Measurements from ENCODE around the gene RNF4.
A peak's percentile ranks its signal among the peaks of the same experiment; 100 is the strongest.
"Not testable (repeated sequence)": the region's sequence is repeated elsewhere in the genome, so short reads cannot be mapped to it uniquely, and the experiment has no call there.

The RNF4 gene

DNA sequence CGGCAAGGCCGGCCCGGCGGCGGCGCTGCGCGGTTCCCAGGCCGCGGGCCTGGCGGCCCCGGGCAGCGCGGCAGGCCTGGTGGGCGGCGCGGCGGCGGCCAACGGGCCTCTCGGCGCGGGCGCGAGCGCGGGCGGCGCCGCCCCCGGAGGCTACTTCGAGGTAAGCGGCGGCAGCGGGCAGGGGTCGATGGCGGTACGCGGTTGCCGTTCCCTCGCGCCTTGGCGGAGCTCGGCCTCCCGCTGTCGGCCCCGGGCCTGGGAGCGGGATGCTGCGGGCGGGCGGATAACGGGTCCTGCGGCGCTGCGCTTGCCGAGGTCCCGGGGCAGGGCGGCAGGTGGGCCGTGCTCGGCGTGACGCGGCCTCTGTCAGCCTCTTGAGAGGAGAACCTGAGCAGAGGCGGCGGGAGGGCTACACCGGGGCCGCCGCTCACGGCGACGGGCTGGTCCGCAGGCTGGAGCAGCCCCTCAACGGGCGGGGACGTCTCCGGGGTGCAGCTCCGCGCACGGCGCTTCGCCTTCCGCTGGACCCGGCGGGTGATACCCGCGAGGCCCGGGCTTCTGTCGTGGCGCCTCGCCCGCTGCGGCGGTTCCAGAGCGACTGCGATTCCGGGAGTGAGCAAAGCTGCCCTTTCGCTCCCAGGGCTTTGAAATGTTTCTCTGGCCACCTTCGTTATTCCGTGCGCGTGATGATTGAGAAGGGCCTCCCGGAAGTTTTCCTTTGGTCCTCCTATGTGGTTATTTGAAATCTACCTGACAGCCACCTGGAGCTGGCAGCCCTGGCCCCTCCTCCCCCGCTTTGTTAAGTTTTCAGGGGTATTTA, 68.3 kb downstream of the RNF4 start:
- peak; percentile 42 for DNase-seq

DNA sequence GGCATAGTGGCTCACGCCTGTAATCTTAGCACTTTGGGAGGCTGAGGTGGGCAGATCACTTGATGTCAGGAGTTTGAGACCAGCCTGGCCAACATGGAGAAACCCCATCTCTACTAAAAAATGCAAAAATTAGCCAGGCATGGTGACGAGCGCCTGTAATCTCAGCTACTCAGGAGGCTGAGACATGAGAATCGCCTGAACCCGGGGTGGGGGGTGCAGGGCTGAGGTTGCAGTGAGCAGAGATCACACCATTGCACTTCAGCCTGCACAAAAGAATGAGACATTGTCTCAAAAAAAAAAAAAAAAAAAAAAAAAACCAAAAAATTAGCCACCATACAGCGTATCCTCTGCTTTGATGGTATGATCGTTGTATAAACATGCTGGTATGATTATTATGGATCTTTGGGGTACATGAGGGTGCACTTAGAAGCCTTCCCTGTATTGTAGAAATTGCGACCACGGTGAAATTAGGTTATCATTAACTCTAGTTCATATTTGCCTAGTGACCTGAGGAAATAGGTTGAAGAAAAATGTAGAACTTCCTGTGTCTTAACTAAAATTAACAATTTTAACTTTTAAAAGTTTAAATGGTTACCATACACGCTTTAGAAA, 74.8 kb downstream of the RNF4 start:
- not testable (repeated sequence) for DNase-seq

DNA sequence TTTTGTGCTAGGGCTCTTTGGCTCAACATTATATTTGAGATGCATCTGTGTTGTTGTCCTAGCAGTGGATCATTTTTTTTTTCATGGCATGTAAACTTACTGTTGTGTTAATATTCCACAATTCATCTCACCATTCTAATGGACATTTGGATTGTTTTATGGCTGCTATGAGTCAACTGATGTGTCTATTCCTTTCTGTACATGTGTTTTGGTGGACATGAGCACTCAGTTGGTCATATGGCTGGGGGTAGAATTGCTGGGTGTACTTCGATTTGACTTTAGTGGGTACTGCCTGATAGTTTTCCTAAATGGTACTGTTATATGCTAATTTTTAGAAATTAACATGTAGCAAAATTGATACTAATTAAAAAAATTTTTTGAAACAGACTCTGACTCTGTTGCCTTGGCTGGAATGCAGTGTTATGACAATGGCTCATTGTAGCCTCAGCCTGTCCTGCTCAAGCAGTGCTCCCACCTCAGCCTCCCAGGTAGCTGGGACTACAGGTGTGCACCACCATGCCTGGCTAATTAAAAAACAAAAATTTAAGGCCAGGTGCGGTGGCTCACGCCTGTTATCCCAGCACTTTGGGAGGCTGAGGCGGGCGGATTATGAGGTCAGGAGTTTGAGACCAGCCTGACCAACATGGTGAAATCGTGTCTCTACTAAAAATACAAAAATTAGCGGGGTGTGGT, 76.6 kb downstream of the RNF4 start:
- DNase-seq: no peak

GRCh38 chr4:2546286-2546823, 77.4 kb downstream of the RNF4 start:
- DNase-seq: no peak

DNA sequence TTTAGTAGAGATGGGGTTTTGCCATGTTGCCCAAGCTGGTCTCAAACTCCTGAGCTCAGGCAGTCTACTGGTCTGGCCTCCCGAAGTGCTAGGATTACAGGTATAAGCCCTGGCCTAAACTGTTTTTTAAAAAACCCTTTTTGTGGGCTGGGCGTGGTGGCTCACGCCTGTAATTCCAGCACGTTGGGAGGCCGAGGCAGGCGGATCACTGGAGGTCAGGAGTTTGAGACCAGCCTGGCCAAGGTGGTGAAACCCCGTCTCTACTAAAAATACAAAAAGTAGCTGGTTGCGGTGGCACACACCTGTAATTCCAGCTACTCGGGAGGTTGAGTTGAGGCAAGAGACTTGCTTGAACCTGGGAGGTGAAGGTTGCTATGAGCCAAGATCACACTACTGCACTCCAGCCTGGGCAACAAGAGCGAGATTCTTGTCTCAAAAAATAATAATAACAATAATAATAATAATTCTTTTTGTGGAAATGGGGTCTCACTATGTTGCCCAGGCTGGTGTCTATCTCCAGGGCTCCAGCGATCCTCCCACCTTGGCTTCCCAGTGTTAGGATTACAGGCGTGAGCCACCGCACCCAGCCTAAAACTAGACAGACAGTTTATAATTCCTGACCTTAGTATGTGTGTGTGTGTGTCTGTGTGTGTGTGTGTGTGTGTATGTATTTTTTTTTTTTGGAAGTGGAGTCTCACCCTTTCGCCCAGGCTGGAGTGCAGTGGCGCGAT, 78.2 kb downstream of the RNF4 start:
- DNase-seq: not testable (repeated sequence)

GRCh38 chr4:2551118-2551517, 82.2 kb downstream of the RNF4 start:
- no peak for DNase-seq

- no peak for DNase-seq
Observed at GRCh38 chr4:2552806-2553205, 83.9 kb downstream of the RNF4 start.

- DNase-seq: no peak
Observed at GRCh38 chr4:2558301-2558700, 89.4 kb downstream of the RNF4 start.

- DNase-seq: no peak
Observed at GRCh38 chr4:2560167-2560566, 91.3 kb downstream of the RNF4 start.

Data from activated CD4-positive, alpha-beta T cell treated with anti-CD3 and anti-CD28 coated beads, Interleukin-2, amount 50 U/mL, for 16 hours (primary cell).